ENCODE measurements around the gene AOX1.

The AOX1 gene

DNA sequence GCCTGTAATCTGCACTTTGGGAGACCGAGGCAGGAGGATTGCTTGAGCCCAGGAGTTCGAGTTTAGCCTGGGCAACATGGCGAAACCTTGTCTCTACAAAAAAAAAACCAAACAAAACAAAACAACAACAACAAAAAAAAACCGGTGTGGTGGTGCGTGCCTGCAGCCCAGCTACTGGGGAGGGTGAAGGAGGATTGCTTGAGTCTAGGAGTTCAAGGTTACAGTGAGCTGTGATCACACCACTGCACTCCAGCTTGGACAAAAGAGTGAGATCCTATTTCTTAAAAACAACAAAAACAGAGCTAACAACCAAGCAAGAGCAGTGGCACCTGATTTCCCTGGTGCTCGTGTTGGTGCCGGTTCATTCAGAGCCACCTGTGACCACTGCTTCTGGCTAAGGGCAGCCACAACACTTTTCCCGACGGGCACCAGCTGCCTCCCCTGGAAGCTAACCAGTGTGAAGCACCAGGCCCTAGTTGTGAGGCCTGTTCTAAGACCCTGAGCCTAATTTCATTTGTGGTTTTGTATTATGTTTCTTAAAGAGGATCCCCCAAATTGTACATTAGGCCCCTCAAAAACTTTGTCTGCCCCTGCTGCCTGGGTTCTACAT lies 1.3 kb downstream of the AOX1 start:
- no peaks in the 10 kb centered on the region for H3K9me3 ChIP-seq
- H3K27me3 ChIP-seq: peaks cover 8% of the 10 kb centered on the region
- no peak for TF ChIP-seq CTCF (IDR thresholded peaks at IDR 0.05)
- no peak overlapping the region for H3K4me3 ChIP-seq (ENCODE audit: low read depth in 1 of 2, low read length in 1 of 2)
- H3K4me1 ChIP-seq (ENCODE audit: control insufficient read depth in 1 of 2, insufficient read depth in 1 of 2, low read depth in 1 of 2, low read length in 1 of 2): peaks cover 12 to 24% of the 10 kb centered on the region in 2 experiments
- H3K36me3 ChIP-seq: peaks cover 3% of the 10 kb centered on the region
- no peak overlapping the region for H3K27ac ChIP-seq

- TF ChIP-seq CTCF (IDR thresholded peaks at IDR 0.05): no peak
- H3K36me3 ChIP-seq: peaks cover 3% of the 10 kb centered on the region
- peaks cover 12 to 24% of the 10 kb centered on the region in 2 experiments for H3K4me1 ChIP-seq (ENCODE audit: control insufficient read depth in 1 of 2, insufficient read depth in 1 of 2, low read depth in 1 of 2, low read length in 1 of 2)
- no peak overlapping the region for H3K4me3 ChIP-seq (ENCODE audit: low read depth in 1 of 2, low read length in 1 of 2)
- H3K27ac ChIP-seq: no peak overlapping the region
- H3K27me3 ChIP-seq: peaks cover 8% of the 10 kb centered on the region
- H3K9me3 ChIP-seq: no peaks in the 10 kb centered on the region
Measured at GRCh38 chr2:200588076-200588678, 2.4 kb downstream of the AOX1 start.

DNA sequence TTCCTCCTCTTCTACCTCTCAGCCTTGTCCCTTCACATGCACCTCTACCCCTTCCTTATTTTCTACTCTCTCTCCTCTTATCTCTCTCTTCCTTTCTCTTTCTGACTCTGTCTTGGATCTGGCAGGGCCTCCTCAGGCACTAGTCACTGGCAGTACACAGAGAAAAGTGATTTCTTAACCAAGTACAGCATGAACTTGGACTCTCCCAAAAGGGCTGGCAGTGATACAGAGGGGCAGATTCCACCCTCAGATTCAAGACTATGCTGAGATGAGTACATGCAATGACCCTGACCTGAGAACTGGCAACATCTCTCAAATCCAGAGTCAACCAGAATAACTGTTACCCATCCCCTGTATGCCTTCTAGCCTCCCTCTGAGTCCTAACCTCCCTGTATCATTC lies 4.3 kb downstream of the AOX1 start:
- Histone ChIP-seq H3K27ac (no peak overlapping the region), H3K4me3 (ENCODE audit: low read depth in 1 of 2, low read length in 1 of 2) (no peak overlapping the region), H3K36me3 (no peaks in the 10 kb centered on the region), H3K9me3 (no peaks in the 10 kb centered on the region), H3K27me3 (peaks cover 8% of the 10 kb centered on the region), H3K4me1 (ENCODE audit: control insufficient read depth in 1 of 2, insufficient read depth in 1 of 2, low read depth in 1 of 2, low read length in 1 of 2) (peaks cover 12 to 24% of the 10 kb centered on the region in 2 experiments)
- TF ChIP-seq CTCF (IDR thresholded peaks at IDR 0.05): no peak

DNA sequence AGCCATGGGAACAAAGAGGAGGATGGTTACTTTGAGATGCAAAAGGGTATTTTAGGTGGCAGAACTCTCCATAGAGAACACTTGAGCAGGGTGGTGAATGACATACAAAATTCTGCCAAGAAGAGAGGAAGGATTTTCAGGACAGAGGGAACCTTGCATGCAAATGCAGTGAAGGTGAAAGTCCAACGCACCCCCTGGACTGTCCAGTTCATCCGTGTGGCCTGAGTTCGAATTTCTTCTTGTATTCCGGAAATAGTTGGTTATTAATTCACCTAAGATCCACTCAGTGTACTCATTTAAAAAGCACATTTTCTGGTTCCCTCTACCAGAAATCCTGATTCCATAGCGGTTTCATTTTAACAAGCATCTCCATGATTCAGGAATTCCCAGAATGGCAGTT lies 5.5 kb downstream of the AOX1 start:
- Histone ChIP-seq H3K4me3 (ENCODE audit: low read depth in 1 of 2, low read length in 1 of 2) (no peak overlapping the region), H3K36me3 (no peaks in the 10 kb centered on the region), H3K9me3 (no peaks in the 10 kb centered on the region), H3K27ac (no peak overlapping the region), H3K27me3 (peaks cover under 1% of the 10 kb centered on the region), H3K4me1 (ENCODE audit: control insufficient read depth in 1 of 2, insufficient read depth in 1 of 2, low read depth in 1 of 2, low read length in 1 of 2) (peaks cover 2 to 13% of the 10 kb centered on the region in 2 experiments)
- no peak for TF ChIP-seq CTCF (IDR thresholded peaks at IDR 0.05)

DNA sequence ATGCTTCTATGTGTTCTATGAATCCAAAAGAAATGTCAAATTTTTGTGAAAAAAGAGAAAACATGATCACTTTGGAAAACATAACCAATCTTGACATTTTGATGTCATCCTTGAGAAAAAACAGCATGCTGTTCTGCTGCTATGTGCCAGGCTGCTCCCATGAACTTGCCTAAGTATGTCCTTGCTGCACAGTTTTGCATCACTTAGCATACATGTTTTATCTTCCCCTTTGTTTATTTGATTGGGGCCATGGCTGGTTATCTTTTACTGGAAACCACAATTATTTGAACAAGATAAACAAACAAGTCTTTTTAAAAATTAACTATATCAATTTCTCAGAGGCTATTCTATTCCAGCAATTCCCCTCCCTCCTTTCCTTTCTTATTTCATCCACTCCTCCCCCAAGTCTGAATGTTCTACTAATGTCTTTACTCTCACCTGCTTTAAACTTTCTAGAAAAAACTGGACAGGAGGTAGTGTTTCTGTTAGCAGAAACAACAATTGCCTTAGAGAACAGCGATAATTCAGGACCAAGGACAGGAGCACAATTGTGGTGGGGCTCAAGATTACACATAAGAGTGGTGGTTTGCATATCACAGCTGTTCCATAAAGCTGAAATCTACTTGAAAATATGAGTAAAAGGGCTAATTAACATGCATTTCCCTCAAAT lies 6.7 kb downstream of the AOX1 start:
- peaks cover 0 to 10% of the 10 kb centered on the region in 2 experiments for H3K4me1 ChIP-seq (ENCODE audit: control insufficient read depth in 1 of 2, insufficient read depth in 1 of 2, low read depth in 1 of 2, low read length in 1 of 2)
- H3K36me3 ChIP-seq: no peaks in the 10 kb centered on the region

More for the DNA sequence above, 6.7 kb downstream of the AOX1 start:
- H3K9me3 ChIP-seq: no peaks in the 10 kb centered on the region
- TF ChIP-seq CTCF (IDR thresholded peaks at IDR 0.05): no peak
- H3K27me3 ChIP-seq: no peaks in the 10 kb centered on the region
- H3K4me3 ChIP-seq (ENCODE audit: low read depth in 1 of 2, low read length in 1 of 2): no peak overlapping the region
- no peak overlapping the region for H3K27ac ChIP-seq
